Right kidney (tissue), 1 donor: ENCODE data around the gene MAGI1.

Experiments
- DNase-seq: peaks from one replicate; pipeline ENCODE4 v3.0.0-alpha.2; 2016

MAGI1 gene

DNA sequence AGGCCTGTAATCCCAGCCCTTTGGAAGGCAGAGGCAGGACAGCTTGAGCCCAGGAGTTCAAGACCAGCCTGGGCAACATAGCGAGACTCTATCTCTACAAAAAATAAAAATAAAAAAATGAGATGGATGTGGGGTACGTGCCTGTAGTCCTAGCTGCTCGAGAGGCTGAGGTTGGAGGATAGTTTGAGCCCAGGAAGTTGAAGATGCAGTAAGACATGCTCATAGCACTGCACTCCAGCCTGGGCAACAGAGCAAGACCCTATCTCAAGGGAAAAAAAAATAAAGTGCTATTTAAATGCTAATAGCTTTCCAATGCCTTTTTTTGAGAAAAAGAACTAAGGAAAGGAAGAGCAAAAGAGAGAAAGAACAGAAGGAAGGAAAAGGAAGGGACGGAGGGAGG is 94.5 kb downstream of the MAGI1 start:
- DNase-seq: no peak

DNA sequence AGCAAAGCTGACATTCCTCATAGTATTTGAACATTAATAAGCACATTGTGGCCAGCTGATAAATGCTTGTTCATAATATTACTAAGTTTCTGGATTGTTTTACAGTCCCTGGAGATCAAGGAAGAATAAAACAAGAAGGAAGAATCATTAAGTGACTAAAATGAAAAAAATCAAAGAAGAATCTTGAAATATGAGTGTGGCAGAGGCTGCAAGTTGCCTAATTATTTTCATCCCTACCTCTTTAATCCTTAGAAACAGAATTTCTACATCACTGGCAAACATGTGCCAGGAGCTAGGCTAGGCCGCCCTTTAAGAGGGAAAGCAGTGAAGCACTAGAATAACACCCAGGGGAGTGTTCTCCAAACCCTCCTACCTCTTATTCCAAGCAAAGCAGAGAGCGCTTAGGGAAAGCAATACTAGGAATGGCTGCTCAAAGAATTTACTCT is 98.9 kb downstream of the MAGI1 start:
- no peak for DNase-seq

DNA sequence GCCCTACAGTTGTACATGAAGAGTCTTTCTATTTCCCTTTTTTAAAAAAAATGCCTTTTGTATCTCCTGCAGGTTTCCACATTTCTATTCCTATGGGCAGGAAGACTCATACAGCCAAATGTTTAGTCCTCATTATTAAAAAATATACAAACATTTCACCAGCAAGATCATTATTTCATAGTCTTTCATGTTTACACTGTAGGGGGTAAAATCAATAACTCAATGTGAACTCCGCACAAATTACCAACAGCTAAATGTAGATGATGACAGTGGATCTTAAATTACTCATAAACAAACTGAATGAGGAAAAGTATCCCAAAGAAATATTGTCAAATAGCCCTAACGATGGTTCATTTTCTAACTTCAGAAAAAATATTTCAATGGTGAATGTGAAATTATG is 99.5 kb downstream of the MAGI1 start:
- DNase-seq: no peak

DNA sequence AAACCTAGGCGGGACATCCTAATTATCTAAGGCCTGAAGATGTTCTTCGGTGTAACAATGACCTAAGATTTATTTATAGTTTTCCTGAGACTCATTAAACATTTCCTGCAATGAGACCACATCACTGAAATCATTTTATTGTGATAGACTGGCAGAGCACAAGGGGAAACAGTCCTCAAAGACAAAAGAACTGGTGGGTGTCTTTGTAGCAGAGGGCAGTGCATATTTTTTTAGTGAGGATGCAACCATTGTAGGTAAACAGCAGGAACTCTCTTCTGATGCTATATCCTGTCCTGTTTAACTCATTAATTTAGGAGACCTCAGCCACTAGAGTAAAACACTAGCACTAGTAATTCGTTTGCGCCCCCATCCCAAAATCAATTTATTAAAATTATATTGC is 100.0 kb downstream of the MAGI1 start:
- DNase-seq: no peak

DNA sequence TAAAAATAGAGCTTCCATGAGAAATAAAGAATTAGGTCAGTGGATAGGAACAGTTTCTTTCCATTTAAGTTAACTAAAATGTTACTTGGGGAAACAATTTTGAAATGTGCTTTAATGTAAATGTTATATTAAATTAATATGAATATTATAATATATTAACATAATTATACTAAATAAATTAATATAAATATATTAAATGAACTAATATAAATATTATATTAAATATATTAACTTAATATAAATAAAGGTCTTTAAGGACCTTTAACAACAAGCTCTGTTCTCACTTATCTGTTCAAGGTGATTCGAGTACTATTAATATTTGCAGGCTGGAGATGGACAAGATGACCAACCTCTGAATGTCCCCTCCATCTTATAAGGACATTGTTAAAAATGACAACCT is 100.6 kb downstream of the MAGI1 start:
- no peak for DNase-seq

DNA sequence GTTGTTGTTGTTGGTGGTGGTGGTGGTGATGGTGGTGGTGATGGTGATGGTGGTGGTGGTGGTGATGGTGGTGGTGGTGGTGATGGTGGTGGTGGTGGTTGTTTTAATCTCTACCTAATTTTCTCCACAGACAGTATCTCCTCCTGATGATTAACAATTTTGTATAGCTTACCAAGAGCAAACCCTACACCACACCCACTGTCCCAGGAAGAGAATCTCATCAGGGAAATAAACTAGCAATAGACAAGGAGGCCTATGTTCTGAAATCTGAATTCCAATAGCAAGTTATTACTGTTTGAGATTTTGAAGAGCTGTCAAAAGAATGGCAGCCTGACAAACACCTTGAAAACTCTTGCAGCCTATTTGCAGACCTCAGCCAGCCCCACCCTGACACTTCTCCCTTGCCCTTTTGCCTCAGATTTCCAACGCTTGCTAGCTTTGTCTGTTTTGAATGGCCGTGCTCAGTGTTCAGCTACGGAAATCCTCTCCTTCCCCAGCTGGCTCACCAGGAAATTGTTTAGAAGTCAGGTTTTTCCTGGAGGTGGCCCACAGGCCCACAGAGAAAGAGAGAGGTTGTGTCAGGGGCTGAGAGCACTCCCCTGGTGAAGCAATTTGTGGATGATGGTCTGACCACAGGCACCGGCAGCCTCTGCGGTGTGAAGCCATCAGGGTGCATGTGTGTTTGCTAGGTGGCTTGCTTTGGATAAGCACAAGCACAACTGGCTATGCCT is 101.6 kb downstream of the MAGI1 start:
- no peak for DNase-seq

DNA sequence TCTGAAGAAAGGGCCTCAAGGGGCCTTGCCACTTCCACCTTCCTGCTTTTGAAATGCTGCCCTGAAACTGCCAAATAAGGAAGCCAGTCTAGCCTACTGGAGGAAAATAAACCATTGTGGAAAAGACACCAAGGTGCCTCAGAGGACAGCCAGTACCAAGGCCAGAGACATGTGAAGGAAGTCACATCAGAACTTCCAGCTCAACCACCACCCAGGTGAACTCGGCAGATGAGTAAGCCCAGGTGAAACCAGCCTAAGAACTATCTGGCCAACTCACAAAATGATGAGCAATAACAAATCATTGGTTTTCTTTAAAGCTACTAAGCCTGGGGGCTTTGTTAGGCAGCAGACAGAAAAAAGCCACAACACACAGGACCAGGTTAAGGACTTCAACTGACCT is 103.0 kb downstream of the MAGI1 start:
- DNase-seq: no peak

DNA sequence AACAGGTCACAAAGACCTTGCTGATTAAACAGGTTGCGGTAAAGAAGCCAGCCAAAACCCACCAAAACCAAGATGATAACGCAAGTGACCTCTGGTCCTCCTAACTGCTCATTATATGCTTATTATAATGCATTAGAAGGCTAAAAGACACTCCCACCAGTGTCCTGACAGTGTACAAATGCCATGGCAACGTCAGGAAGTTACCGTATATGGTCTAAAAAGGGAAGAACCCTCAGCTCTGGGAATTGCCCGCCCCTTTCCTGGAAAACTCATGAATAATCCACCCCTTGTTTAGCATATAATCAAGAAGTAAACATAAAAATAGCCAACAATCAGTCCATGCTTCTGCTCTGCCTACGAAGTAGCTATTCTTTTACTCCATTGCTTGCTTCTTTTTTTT is 108.1 kb downstream of the MAGI1 start:
- no peak for DNase-seq

DNA sequence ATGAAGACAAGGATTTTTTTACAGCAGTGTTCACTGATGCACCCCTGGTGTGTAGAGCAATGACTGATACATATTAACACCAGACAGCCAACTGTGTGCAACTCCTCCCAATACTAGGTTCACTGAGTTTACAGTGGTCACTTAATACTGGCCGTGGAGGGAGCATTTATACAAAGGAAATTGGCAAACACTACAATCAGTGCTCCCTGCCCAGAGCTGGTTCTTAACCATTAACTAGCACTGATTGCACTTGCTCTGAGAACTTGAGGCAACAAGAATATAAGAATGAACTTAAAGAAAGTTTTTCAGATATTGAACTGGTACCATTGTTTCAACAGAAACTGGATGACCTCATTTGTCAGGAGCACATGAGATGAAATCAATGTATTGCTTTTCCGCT is 110.6 kb downstream of the MAGI1 start:
- no peak for DNase-seq

DNA sequence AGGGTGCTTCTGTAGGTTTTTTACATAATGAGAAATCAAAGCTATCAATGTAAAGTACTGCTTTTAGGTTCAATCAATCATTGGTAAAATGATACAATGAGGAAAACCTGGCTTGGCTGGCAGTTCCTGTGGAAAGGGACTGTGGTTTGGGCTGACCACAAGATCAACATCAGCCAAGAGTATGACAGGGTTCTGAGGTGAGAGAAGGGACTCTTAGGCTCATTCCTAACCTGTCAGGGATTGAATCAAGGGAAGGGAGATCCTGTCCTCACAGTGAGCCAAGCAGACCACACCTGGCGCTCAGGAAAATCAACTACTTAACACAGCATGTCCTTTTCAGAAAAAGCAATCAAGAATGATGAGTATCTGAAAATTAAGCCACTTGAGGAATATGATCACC is 111.1 kb downstream of the MAGI1 start:
- DNase-seq: no peak

DNA sequence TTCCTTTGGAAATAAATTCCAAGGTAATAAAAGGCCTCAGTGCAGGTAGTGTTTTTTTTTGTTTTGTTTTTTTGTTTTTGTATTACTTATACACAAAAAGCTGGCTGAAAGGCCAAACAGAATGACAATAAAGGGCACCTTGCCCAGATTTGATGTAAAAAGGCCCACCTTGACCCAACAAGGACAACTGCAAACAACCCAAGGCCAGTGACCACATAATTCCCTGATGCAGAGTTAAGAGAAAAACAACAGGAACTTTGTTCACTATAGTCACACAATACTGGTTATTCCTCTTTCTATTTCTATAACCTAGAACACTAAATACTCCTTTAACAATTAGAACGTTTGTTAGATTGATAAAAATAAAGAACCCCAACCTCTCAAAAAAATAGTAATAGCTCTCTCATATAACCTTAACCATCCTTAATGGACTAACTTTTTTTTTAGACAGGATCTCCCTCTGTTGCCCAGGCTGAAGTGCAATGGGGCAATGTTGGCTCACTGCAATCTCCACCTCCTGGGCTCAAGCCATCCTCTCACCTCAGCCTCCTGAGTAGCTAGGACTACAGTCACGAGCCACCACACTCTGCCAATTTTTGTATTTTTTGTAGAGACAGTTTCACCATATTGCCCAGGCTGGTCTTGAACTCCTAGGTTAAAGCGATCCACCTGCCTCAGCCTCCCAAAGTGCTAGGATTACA is 113.3 kb downstream of the MAGI1 start:
- no peak for DNase-seq

DNA sequence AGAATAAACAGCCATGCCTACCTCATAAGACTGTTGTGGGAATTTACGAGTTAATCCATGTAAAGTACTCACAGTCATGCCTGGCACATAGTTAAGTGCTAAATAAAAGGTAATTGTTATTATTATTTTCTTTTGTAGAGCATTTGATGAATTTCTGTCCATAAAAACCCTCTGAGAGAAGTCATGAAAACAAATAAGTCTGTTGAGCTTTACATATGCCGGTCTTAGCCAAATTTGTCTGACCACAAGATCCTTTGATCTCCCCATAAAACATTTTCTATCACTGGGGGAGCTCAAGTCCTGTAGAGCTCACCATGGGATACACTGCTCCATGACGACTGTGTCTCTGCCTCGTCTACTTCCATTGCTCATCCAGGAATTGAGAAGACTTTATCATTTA is 114.0 kb downstream of the MAGI1 start:
- DNase-seq: no peak

DNA sequence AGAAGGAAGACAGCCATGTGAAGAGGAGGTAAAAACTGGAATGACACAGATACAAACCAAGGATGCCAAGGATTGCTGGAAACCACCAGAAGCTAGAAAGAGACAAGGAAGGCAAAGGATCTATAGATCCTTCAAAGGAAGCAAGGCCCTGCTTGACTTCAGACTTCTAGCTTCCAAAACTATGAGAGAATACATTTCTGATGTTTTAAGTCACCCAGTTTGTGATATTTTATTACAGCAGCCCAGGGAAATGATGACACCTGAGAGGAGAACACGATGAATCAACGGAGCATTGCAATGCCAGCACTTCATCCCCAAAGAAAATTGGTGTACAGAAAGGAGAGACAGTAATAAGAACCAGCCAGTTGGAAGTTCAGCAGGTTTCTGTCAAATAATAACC is 116.3 kb downstream of the MAGI1 start:
- no peak for DNase-seq

DNA sequence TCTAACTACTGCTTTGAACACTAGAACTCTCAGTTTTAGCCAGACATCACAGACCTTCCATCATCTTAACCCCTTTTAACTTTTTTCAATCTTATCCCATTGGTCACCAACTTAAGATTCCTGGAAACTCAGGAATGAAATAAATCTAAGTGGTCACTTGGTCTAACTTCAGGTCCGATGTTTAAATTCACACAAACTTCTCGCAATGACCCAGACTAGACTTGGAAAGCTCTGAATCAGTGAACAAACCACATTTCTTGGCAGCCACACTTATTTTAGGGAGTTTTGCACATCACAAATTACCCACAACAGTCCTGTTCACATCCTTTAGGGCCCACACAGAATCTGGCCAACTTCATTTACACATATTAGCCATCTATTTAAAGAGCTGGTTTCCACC is 118.9 kb downstream of the MAGI1 start:
- no peak for DNase-seq

DNA sequence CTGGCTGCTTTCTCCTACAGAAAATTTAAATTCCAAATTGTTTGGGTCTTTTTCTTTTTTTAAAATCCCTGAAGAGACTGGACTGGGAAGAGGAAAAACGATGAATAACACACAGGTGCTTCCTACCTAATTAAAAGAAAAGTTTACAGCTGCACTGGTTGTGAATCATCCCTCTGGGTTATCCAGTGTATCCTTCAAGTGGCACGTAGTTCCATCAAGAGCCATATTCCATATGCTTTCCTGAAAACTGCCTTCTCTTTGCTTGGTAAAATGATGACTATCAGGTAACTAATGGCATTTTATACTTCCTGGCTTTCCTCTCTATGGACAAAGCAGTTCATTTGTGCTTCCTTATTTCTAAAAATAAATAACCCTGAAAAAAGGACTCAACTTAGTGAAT is 123.2 kb downstream of the MAGI1 start:
- no peak for DNase-seq

DNA sequence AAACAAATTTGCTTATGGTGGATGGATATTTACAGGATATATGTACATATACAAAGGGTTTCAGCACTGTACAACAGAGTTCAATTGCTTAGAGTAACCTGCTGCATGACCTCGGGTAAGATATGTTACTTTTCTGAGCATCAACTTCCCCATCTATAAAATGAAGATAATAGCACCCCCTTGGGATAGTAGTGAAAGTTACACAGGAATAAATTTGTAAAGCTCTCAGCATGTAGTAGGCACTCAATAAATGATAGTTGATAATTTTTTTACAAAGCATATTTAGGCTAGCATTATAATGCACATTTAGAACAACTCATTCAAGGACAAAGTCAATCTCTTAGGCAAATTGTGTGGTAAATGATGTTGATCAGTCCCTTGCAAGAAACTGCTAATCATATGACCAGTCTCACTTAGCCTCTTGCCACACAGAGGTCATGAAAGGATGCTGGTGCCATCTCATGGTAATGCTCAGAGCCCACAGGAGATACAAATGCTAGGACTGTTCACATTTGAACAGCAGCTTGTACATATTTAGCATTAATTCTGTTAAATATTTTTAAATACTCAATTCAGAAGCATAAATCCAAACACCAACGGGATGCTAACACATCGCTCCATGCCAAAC is 123.9 kb downstream of the MAGI1 start:
- DNase-seq: no peak

DNA sequence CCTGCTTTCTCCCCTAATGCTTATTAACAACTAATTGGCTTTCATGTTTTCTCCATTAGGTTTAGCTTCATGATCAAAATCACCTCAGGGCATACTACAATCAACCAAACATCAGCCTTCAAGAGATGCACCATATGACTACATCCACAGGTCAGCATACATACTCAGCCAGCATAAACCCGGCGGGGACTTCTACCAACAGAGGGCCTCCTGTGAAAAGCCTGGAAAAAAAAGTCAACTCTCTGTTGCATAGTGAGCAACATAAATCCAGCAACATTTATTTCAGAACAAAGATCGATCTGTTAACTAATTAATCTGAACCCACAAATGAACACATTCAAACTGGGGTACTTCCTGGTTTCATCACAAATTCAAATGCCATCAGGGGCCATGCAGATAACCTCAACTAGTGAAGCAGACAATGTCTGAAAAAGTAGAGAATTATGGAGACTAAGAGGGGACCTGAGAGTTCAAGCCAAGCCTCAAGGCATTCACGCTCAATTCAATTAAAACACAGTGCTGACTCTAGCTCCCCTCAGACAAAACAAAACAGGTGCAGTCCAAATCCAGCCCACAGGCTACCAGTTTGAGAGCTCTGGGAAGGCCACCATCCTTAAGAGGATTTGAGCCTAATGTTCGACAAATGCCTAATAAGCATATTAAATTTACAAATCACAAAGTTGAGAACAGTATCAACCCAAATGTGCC is 124.5 kb downstream of the MAGI1 start:
- no peak for DNase-seq

DNA sequence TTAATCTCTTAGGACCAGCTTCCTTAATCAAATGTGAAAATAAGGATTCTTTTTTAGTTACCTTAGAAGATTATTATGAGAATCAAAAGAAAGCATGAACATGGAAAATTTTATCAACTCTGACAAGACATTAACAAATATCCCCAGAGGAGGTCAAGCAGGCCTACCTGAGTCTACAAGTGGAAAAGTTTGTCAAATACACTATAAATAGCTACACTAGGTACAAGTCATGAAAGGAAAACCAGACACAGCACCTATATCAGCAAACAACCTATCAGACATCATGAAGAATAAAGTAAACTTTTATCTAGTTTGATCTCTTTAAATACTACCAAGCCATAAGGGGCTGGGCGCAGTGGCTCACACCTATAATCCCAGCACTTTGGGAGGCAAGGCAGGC is 126.1 kb downstream of the MAGI1 start:
- DNase-seq: no peak

DNA sequence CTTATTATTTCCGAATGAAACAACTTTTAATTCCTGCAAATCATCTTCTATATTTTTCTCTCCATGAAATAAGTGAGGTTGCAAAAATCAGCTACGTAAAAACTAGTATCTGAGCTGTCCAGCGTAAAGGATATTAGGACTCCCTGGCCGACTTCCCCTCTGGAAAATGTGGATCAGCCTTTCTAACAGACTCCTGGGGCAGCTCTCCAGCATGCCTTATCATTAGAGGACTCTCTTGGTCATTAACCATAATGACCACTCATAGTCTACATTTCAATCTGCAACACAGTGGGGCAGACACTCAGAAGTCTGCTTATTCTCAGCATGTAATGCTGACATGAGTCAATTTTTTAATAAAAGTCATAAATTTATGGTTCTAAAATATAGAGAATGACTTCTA is 130.1 kb downstream of the MAGI1 start:
- no peak for DNase-seq

DNA sequence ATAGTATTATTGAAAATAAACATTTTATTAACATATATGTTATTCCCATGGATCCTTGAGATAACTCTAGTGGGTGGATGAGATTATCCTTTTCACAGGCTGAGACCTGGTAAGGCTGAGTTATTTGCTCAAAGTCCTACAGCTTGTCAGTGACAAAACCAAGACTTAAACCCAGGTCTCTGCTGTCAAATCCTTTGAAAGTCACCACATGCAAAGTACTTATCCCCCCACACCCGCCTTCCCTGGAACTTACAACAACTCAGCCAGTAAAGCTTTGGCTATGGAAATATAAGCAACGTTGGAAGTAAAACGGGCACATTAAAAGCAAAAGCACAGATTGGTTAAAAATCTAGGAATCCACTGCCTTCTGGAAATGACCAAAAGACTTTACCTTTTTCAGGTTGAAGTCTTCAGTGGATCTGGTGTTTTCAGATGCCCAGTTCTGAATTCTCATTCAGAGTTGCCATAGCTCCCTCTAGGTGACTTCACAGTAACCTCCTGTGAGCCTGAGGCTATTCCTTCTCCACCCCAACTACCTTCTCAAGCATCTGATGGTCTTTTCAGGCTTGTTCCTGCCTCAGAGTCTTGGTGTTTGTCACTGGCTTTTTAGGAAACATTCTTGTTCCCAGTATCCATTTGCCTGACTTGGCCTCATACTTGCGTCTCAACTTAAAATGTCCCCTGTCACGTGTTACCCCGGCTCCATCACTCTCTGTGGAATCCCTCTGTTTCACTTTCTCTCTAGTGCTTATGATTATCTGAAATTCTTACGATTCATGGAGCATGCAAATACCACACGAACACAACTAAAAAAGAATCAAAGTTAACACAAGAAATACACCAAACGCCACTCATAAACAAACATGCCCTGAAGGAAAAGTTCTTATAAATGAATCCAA is 131.2 kb downstream of the MAGI1 start:
- no peak for DNase-seq

DNA sequence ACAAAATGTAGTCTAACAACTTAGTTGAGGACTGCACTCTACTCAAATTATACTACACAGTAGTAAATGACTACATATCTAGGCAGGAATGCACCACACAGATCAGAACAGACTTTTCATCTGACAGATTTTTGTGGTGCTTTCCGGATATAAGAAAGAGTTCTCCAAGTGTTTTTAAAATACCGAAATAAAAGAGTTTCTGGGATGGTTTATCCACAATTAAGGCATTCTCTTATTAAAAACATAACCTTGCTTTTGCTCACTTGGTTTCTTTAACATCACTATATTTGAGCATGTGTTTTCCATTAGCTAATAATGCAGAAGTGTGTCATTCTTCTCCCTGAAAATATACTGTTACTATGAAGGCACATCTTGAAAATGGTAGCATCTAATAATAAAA is 132.9 kb downstream of the MAGI1 start:
- no peak for DNase-seq

DNA sequence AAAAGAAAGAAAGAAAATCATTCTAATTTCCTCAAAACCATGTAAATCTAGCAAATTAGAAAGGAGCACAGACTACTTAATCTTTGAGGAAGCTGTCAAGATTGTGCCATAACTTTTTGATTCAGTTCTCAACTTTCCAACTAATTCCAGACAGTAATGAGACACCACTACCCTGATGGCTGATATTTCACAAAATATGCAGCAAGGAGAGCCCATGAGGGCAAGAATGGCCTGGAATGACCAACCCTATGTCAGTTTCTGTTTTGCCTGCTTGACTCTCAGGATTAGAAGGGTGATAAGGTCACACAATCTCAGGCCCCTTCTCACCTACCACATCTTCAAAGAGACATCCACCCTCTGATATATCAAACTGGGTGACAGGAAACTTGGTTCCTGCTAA is 134.7 kb downstream of the MAGI1 start:
- no peak for DNase-seq
